ENCODE measurements around the gene FAM210A. TPM values are rescaled to one million over a fixed set of nuclear protein-coding genes. Genes with fewer than 3 reads are reported as not detected.

FAM210A gene
- total RNA-seq, 1 experiment from 2014 or later: 26.2 TPM

- Histone ChIP-seq H3K27me3 (ENCODE audit: insufficient read depth, low read length) (no peaks in the 10 kb centered on the region), H3K9ac (ENCODE audit: low read length) (no peak overlapping the region), H3K9me3 (ENCODE audit: control insufficient read depth in 1 of 2, insufficient read depth in 1 of 2, low read depth in 1 of 2, low read length in 2 of 2) (no peaks in the 10 kb centered on the region), H3K36me3 (ENCODE audit: control insufficient read depth in 1 of 2, insufficient read depth in 2 of 2, low read length in 2 of 2) (no peaks in the 10 kb centered on the region), H3K79me2 (ENCODE audit: insufficient read depth, low read length) (no peaks in the 10 kb centered on the region), H3K27ac (ENCODE audit: low read depth, low read length) (no peak overlapping the region), H3K4me2 (ENCODE audit: low read length) (no peak overlapping the region), H2AFZ (ENCODE audit: low read depth, low read length, poor library complexity, severe bottlenecking) (no peak overlapping the region), H3K4me1 (ENCODE audit: control insufficient read depth in 1 of 2, insufficient read depth in 2 of 2, low read length in 2 of 2) (no peaks in the 10 kb centered on the region), H3K9me2 (ENCODE audit: insufficient read depth) (no peaks in the 10 kb centered on the region), H3K4me3 (replicated peaks in 1 of 2; ENCODE audit: low read depth in 1 of 2, low read length in 2 of 2) (no peak overlapping the region), H4K20me1 (ENCODE audit: insufficient read depth) (no peaks in the 10 kb centered on the region)
- BruUV-seq (replicated peaks): no TSS peak
- ChIA-PET POLR2A (no interaction called here), RAD21 (ENCODE audit: low non-redundant PET in 1 of 2, low total read pairs in 2 of 2, uncharacterized antibody in 2 of 2, unreplicated experiment in 2 of 2) (no interaction called here), CTCF (no interaction called here)
- DNase-seq (ENCODE audit: low read depth, low spot score) (no peak), ATAC-seq (no peak)
- TF ChIP-seq ELF1 (IDR thresholded peaks at IDR 0.05; ENCODE audit: borderline replicate concordance, low read depth) (no peak), SP1 (IDR thresholded peaks at IDR 0.05; ENCODE audit: low read depth) (no peak), POLR2AphosphoS5 (IDR thresholded peaks at IDR 0.05; ENCODE audit: low read depth, low read length) (no peak), EZH2phosphoT487 (IDR thresholded peaks at IDR 0.05; ENCODE audit: borderline replicate concordance) (no peak), ZBTB33 (IDR thresholded peaks at IDR 0.05; ENCODE audit: extremely low read depth, insufficient replicate concordance, low read length) (no peak), JUND (IDR thresholded peaks at IDR 0.05) (no peak), FOSL1 (IDR thresholded peaks at IDR 0.05; ENCODE audit: low read depth) (no peak), SIN3A (IDR thresholded peaks at IDR 0.05; ENCODE audit: low read depth) (no peak), ZFX (IDR thresholded peaks at IDR 0.05) (no peak), ZNF274 (IDR thresholded peaks at IDR 0.05; ENCODE audit: low read depth, low read length) (no peak), CEBPB (IDR thresholded peaks at IDR 0.05; ENCODE audit: low read depth) (no peak), MAX (IDR thresholded peaks at IDR 0.05) (no peak), EGR1 (IDR thresholded peaks at IDR 0.05; ENCODE audit: low read depth) (no peak), CBX3 (IDR thresholded peaks at IDR 0.05; ENCODE audit: low read depth) (no peak), REST (IDR thresholded peaks at IDR 0.05; ENCODE audit: low read depth) (no peak), EZH2 (IDR thresholded peaks at IDR 0.05) (no peak), RAD21 (IDR thresholded peaks at IDR 0.05; ENCODE audit: low read depth) (no peak), SRF (IDR thresholded peaks at IDR 0.05; ENCODE audit: low read depth) (no peak)
- intact Hi-C loops (cut with micrococcal nuclease): no loop called here
Observed at GRCh38 chr18:13640266-13640860, 86.0 kb downstream of the FAM210A start.

Measured in HCT116 (cell line).